HG03342 (cell line): Measurements from ENCODE around the gene RNASE2.
"Not testable (repeated sequence)": the region's sequence is repeated elsewhere in the genome, so short reads cannot be mapped to it uniquely, and the experiment has no call there.

ENCODE experiments used
- ATAC-seq: cut with Tn5 transposase; IDR thresholded peaks from one replicate; pipeline ENCODE4 v1.9.1; 2021; ENCODE audit warnings: mild to moderate bottlenecking, moderate library complexity; ENCODE audit not compliant: unreplicated experiment

RNASE2 gene

DNA sequence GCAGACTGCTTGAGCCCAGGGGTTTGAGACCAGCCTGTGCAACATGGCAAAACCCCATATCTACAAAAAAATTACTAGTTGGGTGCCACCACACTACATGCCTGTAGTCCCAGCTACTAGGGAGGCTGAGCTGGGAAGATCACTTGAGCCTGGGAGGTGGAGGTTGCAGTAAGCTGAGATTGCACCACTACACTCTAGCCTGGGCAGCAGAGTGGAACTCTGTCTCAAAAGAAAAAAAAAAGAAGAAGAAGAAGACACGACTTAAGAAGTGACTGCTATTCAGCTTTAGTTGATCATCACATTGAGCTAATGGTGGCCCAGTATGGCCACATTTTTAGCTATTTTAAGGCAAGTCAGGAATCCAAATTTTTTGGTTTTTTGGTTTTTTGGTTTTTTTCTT is 25.6 kb downstream of the RNASE2 start:
- no peak for ATAC-seq

DNA sequence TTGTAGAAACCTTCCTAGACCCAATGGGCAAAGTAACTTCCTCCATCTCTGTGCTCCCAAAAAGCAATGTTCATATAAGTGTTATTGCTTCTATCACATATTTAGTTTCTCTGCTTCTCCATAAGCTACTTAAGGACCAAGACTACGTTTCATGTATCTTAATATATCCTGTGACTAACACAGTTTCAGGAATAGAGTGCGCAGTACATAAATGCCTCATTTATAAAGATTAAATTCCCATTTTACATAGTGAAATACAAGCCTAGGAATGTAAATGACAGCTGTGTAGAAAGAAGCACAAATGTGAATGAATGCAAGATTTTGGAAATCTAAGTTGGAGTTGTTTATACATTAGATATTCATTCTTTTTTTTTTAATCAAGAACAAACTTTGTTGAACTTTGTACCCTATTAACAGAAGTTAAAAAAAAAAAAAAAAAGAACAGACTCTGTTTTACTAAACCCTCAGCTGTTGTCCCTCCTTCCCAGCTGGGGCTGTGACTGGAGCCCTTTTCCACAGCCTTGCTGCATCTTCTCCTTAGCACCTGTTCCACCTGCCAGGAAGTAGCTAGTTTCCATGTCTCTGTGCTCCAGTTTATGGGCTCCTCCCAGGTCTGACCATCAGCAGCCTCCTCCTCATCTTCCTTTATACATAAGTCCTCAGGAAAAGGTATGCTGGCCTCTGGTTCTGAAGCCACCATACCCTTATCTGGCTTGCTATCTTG is 27.5 kb downstream of the RNASE2 start:
- no peak for ATAC-seq

DNA sequence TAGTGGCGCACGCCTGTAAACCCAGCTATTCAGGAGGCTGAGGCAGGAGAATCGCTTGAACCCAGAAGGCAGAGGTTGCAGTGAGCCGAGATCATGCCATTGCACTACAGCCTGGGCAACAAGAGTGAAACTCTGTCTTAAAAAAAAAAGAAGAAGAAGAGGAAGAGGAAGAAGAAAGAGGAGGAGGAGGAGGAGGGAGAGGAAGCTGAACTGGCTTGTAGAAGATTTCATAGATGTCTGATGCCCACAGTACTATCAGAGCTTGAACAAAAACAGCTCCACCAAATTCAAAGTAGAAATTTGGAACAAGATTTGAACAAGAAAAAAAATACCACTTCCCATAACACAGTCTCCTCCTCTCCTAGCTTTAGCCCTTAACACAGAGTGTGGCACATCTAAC is 30.4 kb downstream of the RNASE2 start:
- not testable (repeated sequence) for ATAC-seq

DNA sequence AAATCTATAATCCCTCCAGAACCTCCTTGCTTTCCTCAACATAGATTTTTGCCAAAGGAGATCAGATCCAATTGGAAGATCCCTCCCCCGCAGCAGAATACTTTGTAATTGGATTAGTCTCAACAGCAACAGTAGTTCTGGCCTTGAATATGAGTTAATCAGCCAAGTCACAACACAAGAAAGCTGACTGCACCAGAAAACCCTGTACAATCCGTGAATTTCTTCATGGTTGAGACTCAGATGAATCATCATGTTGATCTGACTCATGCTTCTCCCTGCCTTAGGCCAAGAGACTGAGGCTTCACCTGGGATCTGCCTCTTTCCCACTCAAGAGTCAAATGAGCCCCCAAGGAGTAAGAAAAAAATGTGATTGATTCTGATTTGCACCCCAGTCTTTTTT is 31.5 kb downstream of the RNASE2 start:
- ATAC-seq: no peak

DNA sequence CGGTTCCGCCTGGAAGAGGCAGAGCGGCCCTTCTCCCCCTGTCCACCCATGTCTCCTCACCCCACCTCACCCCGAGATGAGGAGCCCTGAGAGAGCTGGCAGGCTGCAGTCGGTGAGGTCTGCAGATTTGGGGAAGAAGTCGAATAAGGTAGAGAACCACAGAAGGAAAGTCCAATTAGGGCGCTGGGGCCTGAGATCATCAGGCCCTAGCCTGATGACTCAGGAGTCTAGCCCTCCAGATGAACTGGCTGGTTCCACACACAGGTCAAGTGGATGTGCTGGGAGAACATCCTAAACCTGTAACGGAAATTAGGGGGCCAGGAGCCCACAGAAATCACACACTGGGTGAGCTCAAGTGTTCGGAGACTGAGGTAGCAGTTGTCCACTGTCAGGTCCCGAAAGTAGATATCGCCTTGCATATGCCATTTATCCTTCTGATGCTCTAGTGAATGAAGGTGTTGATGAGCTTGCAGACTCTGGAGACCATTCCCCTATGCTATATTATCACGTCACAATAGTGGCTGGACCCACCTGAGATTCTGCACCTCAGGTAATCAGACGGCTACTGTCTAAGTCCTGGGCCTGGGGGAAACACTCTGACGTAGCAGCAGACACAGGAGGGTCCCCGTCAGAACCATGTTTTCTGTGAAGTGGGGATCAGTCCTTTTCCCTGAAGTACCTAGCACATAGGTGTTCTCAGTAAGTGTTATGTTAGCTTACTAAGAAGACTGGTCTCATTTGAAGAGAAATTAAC is 33.6 kb downstream of the RNASE2 start:
- no peak for ATAC-seq

DNA sequence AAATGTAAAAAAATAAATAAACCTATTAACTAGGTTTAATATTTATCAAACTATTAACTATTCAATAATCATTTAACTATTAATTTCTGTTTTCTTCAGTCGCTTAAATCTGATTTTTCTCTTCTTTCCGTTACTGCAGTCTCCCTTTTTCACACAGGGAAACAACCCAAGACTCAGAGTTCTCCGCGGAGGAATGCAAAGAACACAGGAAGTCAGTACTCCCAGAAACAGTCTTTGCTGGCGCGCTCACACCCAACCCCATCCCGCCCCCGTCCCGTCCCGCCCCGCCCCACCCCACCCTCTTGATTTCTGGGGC is 34.1 kb downstream of the RNASE2 start:
- no peak for ATAC-seq

DNA sequence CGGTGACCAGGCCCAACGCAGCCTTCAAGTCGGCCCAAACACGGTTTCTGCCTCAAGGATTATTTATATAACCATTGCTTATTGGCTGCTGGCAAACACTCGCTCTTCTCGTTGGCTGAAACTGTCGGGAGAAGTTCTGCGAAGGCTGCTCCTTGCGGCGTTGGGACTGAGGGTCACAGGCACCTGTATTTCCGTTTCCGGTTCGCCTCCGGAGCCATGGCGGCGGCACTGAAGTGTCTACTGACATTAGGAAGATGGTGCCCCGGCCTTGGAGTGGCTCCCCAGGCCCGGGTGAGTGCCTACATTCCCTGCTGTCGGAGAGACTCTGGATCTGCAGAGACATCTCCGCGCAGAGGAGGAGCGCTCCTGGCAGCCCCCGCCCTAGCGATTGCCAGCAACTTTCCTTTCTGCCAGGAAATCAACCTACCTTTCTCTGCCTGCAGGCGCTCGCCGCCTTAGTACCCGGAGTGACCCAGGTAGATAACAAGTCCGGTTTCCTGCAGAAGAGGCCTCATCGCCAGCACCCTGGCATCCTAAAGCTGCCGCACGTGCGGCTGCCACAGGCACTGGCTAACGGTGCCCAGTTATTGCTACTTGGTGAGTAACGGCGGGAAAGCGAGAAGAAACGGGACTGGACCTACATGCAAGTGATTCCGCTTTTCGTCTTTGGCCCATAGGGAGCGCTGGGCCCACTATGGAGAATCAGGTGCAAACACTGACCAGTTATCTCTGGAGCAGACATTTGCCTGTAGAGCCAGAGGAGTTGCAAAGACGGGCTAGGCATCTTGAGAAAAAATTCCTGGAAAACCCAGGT is 34.7 kb downstream of the RNASE2 start, which contains the start of gene METTL17:
Gene METTL17, plus strand, starts transcription at position 194 of the 814 bp plus-strand sequence. Its CDS starts 23 bp downstream, at position 217.
- peak; percentile 95 for ATAC-seq

DNA sequence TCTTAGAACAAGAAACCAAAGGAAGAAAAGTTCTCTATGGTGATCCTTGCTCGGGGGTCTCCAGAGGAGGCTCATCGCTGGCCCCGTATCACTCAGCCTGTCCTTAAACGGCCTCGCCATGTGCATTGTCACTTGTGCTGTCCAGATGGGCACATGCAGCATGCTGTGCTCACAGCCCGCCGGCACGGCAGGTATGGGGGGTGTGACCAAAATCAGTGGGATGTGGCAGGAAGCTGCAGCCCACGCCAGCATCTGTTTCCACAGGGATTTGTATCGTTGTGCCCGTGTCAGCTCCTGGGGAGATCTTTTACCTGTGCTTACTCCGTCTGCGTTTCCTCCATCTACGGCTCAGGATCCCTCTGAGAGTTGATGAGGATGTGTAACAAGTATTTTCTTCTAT is 41.2 kb downstream of the RNASE2 start:
- ATAC-seq: no peak

DNA sequence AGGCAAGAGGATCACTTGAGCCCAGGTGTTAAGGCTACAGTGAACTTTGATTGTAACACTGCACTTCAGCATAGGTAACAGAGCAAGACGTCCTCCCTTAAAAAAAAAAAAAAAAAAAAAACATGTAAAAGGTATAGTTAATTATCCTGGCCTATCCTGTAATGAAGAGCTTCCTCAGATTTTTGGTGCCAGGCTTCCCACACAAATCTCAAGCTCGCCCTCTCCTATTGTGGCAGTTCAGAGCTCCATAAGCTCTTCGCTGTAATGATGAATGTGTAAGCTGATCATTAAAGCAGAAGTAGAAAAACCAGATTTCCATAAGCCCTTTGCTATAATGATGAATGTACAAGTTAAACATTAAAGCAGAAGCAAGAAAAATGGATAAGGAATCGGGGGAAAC is 41.8 kb downstream of the RNASE2 start:
- no peak for ATAC-seq

DNA sequence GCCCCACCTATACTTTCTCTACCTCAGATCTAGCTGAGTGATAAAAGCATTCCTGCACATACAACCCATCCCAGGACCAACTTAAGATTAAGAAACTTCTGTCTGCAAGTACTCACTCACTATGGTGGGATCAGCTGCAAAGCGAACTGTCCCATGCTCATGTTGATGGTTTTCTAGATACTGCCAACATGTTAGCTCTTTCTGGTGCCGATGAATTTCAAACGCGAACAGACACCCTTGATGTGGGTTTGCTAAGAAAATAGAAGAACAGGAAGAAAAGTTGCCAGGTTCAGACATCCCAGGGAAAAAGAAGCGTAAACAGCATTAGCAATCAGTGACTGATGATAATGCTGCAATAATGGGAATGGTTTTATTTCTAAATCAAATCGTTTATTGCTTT is 42.3 kb downstream of the RNASE2 start:
- no peak for ATAC-seq

DNA sequence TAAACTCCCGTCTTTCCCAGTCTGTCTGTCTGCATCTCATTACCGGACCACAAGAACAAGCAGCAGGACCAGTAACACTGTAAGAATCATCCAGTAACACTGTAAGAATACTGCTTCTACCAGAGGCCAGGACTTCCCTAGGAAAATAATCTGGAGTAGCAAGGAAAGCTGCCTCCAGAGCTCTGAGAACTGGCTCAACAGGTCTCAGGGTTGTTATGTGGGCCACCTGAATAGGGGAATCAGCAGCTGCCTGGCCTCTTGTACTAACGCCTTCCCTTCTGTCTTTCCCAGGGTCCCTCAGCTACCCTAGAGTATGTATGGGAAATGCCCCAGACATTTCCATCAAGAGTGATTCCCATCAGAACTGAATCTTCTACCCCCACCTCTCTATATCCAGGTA is 42.9 kb downstream of the RNASE2 start:
- ATAC-seq: no peak

DNA sequence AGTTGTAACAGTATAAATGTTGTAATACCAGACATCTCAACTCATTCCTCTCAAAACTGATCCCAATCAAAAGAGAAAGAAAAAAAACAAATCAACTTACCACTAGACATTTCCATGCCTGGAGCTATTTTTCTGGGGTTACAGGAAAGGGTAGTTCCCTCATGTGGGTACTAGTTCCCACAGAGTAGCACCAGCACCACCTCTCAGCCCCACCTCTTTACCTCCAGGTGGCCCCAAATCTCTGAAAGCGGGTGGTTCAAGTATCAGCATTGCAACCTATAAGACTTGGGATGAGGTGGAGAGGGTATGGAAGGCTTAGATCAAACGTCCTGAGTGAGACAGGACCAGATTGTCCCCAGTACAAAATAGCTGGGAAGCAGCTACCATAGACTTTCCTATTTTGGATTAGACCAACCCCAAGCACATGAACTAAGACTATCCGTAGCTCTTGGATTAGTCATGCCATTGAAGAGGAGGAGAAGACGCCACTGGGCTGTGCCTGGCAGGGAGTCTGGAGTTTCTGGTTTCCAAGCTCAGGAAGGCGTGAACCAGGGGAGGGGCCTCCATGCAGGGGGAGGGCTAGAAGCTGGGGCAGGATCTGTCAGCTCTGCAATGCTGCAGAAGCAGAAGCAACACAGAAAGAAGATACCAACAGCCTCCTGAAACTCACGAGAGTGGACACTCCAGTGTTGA is 43.5 kb downstream of the RNASE2 start, which contains the start of gene SLC39A2:
Gene SLC39A2, plus strand, starts transcription at position 620 of the 693 bp plus-strand sequence. CDS start 154 bp downstream, outside the sequence.
- ATAC-seq: no peak

DNA sequence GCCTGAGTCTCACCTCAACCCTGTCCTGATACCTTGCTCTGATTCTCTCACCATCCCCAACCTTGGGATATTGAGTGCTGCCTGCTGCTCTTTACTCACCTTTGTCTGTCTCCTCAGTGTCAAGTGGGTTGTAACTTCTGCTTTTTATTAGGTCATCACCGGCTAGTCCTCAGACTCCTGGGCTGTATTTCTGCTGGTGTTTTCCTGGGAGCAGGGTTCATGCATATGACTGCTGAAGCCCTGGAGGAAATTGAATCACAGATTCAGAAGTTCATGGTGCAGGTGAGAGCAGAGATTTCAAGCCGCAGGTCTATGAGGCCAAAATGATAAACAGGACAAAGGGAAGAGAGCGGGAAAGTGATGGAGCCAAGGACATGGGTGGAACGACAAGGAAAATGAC is 44.3 kb downstream of the RNASE2 start:
- ATAC-seq: no peak

DNA sequence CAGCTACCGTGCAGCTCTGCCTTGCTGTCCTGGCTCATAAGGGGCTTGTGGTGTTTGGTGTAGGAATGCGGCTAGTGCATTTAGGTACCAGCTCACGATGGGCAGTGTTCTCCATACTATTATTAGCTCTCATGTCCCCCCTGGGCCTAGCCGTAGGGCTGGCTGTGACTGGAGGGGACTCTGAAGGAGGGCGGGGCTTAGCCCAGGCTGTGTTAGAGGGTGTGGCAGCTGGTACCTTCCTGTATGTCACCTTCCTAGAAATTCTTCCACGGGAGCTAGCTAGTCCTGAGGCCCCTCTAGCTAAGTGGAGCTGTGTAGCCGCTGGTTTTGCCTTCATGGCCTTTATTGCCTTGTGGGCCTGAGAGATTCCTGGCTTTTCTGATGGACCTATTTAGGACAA is 45.9 kb downstream of the RNASE2 start:
- no peak for ATAC-seq

DNA sequence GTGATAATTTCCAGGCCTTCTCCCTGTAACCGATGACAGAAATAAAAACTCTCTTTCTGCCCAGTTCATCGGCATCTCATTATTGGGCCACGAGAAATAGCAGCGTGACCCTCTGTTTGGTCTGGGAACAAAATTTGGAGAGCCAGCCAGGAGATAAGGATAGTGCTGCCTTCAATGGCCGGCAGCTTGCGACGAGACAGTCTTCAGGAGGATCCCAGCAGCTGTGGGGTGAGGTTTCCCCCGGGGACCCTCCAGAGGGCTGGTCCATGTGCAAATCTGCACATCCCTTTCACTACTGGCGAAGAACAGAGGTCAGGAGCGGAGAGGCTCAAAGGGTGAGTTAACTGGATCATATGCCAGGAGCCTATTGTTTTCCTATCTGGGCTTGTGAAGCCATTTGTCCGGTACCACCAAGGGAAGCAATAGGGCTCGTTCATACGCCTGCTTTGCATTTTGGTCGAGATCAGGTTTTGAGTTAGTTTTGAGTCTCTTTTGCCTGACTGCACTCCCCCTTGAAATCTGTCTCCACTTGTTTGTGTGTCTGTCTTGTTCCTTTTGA is 48.6 kb downstream of the RNASE2 start:
- ATAC-seq: no peak
